Measurements from ENCODE around the gene KLF12. TPM values are rescaled to one million over a fixed set of nuclear protein-coding genes. Genes with fewer than 3 reads are reported as not detected.

The KLF12 gene
- total and polyA plus RNA-seq, 9 of the 15 experiments (the other 6 are each of a cell fraction or from before 2014, with no cell fraction given) = under 0.01 to 0.07 (median 0.05) TPM; not detected in 3

GRCh38 chr13:74115133-74115532 lies 19.1 kb downstream of the KLF12 start:
- in situ Hi-C loops (cut with MboI) = no loop called here
- POLR2A ChIA-PET = no interaction called here

GRCh38 chr13:74114641-74115040 lies 19.6 kb downstream of the KLF12 start:
- no peak for TF ChIP-seq POLR2G (IDR thresholded peaks at IDR 0.05; ENCODE audit: low read depth, low read length)
- TF ChIP-seq ARID3A (IDR thresholded peaks at IDR 0.05; ENCODE audit: borderline replicate concordance, low read depth, low read length) = no peak
- TF ChIP-seq ZNF695 (CRISPR knock-in tag; IDR thresholded peaks at IDR 0.05) = no peak
- no peak for TF ChIP-seq PTBP1 (IDR thresholded peaks at IDR 0.05; ENCODE audit: low read depth, low read length)
- no peak for TF ChIP-seq ZFP36 (IDR thresholded peaks at IDR 0.05; ENCODE audit: low read depth, low read length, partially characterized antibody)
- no peak for TF ChIP-seq ZNF3 (CRISPR knock-in tag; IDR thresholded peaks at IDR 0.05)
- no peak for TF ChIP-seq ZBED1 (IDR thresholded peaks at IDR 0.05)
- TF ChIP-seq ETV5 (CRISPR knock-in tag; IDR thresholded peaks at IDR 0.05; ENCODE audit: low read depth) = no peak
- TF ChIP-seq SRSF9 (IDR thresholded peaks at IDR 0.05; ENCODE audit: borderline replicate concordance, low read depth, low read length) = no peak
- no peak for TF ChIP-seq SRSF7 (optimal IDR thresholded peaks at IDR 0.05; ENCODE audit: low read depth, low read length)
- no peak for TF ChIP-seq CREB5 (CRISPR knock-in tag; IDR thresholded peaks at IDR 0.05)

More at GRCh38 chr13:74115133-74115532, 19.1 kb downstream of the KLF12 start:
- FAIRE-seq (no peak), DNase-seq (ENCODE audit: extremely low read depth in 1 of 4, low spot score in 3 of 4) (no peak), ATAC-seq (no peak)
- H3K36me3 ChIP-seq (ENCODE audit: control insufficient read depth, insufficient read depth, low read length) = no peaks in the 10 kb centered on the region
- WGBS (ENCODE audit: insufficient coverage, low coverage, missing lambda C conversion rate) = 0% methylated on average over 2 of the region's 2 CpGs
- no peak overlapping the region for H2AFZ ChIP-seq (ENCODE audit: low read depth, low read length)
- no peak overlapping the region for H3K4me2 ChIP-seq (ENCODE audit: insufficient read depth, low read length)
- H3K27ac ChIP-seq (ENCODE audit: extremely low read depth, low read depth, low read length) = no peak overlapping the region
- H3K9me3 ChIP-seq (replicated peaks; ENCODE audit: control insufficient read depth, insufficient read depth, low read depth, low read length) = no peaks in the 10 kb centered on the region
- BruUV-seq (replicated peaks) = no TSS peak
- no peak overlapping the region for H3K9ac ChIP-seq (ENCODE audit: insufficient read depth in 1 of 2, low read depth in 2 of 2, low read length in 2 of 2)
- no peak for TF ChIP-seq ZNF217 (CRISPR knock-in tag; IDR thresholded peaks at IDR 0.05)
- TF ChIP-seq SP1 (CRISPR knock-in tag; IDR thresholded peaks at IDR 0.05) = no peak
- TF ChIP-seq POLR2G (IDR thresholded peaks at IDR 0.05; ENCODE audit: low read depth, low read length) = no peak
- TF ChIP-seq RNF2 (IDR thresholded peaks at IDR 0.05) = no peak
- TF ChIP-seq FOXK1 (CRISPR knock-in tag; IDR thresholded peaks at IDR 0.05; ENCODE audit: borderline replicate concordance) = no peak
- no peak for TF ChIP-seq CXXC5 (CRISPR knock-in tag; IDR thresholded peaks at IDR 0.05)
- no peak for TF ChIP-seq PHB (CRISPR knock-in tag; IDR thresholded peaks at IDR 0.05)
- TF ChIP-seq HDGF (IDR thresholded peaks at IDR 0.05) = no peak
- TF ChIP-seq POLR2H (tag; IDR thresholded peaks at IDR 0.05; ENCODE audit: low read depth) = no peak
- TF ChIP-seq ZNF324 (CRISPR knock-in tag; IDR thresholded peaks at IDR 0.05) = no peak
- TF ChIP-seq MEF2A (IDR thresholded peaks at IDR 0.05; ENCODE audit: control insufficient read depth, low read depth, low read length) = no peak
- CTCF ChIA-PET (ENCODE audit: low intra/inter-chr PET ratio) = no interaction called here
- intact Hi-C loops (cut with micrococcal nuclease) = no loop called here
- H3K9me1 ChIP-seq (ENCODE audit: control insufficient read depth, insufficient read depth, low read length) = no peaks in the 10 kb centered on the region
- no peaks in the 10 kb centered on the region for H4K20me1 ChIP-seq (replicated peaks; ENCODE audit: control insufficient read depth, insufficient read depth, low read length)
- H3K4me1 ChIP-seq (replicated peaks in 1 of 2; ENCODE audit: control insufficient read depth in 2 of 2, insufficient read depth in 2 of 2, low read length in 2 of 2) = no peaks in the 10 kb centered on the region
- H3K27me3 ChIP-seq (ENCODE audit: control insufficient read depth in 2 of 2, insufficient read depth in 2 of 2, low read length in 2 of 2) = no peaks in the 10 kb centered on the region
- no peak overlapping the region for H3K4me3 ChIP-seq
- no peaks in the 10 kb centered on the region for H3K79me2 ChIP-seq (ENCODE audit: control insufficient read depth, insufficient read depth, low read length)

More at GRCh38 chr13:74114641-74115040, 19.6 kb downstream of the KLF12 start:
- H3K9ac ChIP-seq (ENCODE audit: insufficient read depth in 1 of 2, low read depth in 2 of 2, low read length in 2 of 2) = no peak overlapping the region
- no peaks in the 10 kb centered on the region for H3K4me1 ChIP-seq (replicated peaks in 1 of 2; ENCODE audit: control insufficient read depth in 2 of 2, insufficient read depth in 2 of 2, low read length in 2 of 2)
- no peaks in the 10 kb centered on the region for H3K9me3 ChIP-seq (replicated peaks; ENCODE audit: control insufficient read depth, insufficient read depth, low read depth, low read length)
- no peak overlapping the region for H3K27ac ChIP-seq (ENCODE audit: extremely low read depth, low read depth, low read length)
- no peaks in the 10 kb centered on the region for H3K36me3 ChIP-seq (ENCODE audit: control insufficient read depth, insufficient read depth, low read length)
- BruUV-seq (replicated peaks) = no TSS peak
- ChIA-PET POLR2A (no interaction called here), CTCF (ENCODE audit: low intra/inter-chr PET ratio) (no interaction called here)
- H3K4me2 ChIP-seq (ENCODE audit: insufficient read depth, low read length) = no peak overlapping the region
- DNase-seq (ENCODE audit: extremely low read depth in 1 of 4, low spot score in 3 of 4) (no peak), FAIRE-seq (no peak), ATAC-seq (no peak)
- H3K9me1 ChIP-seq (ENCODE audit: control insufficient read depth, insufficient read depth, low read length) = no peaks in the 10 kb centered on the region
- no peaks in the 10 kb centered on the region for H3K79me2 ChIP-seq (ENCODE audit: control insufficient read depth, insufficient read depth, low read length)
- intact Hi-C loops (cut with micrococcal nuclease) = no loop called here
- no peak overlapping the region for H2AFZ ChIP-seq (ENCODE audit: low read depth, low read length)
- H4K20me1 ChIP-seq (replicated peaks; ENCODE audit: control insufficient read depth, insufficient read depth, low read length) = no peaks in the 10 kb centered on the region
- WGBS (ENCODE audit: insufficient coverage, low coverage, missing lambda C conversion rate) = 0% methylated on average over 5 of the region's 5 CpGs
- no peak overlapping the region for H3K4me3 ChIP-seq
- in situ Hi-C loops (cut with MboI) = no loop called here
- no peaks in the 10 kb centered on the region for H3K27me3 ChIP-seq (ENCODE audit: control insufficient read depth in 2 of 2, insufficient read depth in 2 of 2, low read length in 2 of 2)
